ENCODE data around the gene KDM2A. TPM values are rescaled to one million over a fixed set of nuclear protein-coding genes. Genes with fewer than 3 reads are reported as not detected.
"Not testable (repeated sequence)": the region's sequence is repeated elsewhere in the genome, so short reads cannot be mapped to it uniquely, and the experiment has no call there.

Gene KDM2A
- total RNA-seq, 1 experiment from 2014 or later: 65.3 TPM

- intact Hi-C loops (cut with micrococcal nuclease): no loop called here
Measured at GRCh38 chr11:67165623-67166022, 46.6 kb downstream of the KDM2A start.

GRCh38 chr11:67167091-67167490 is 48.0 kb downstream of the KDM2A start:
- DNase-seq (no peak), ATAC-seq (no peak)
- intact Hi-C loops (cut with micrococcal nuclease): no loop called here
- no peaks in the 10 kb centered on the region for H3K27me3 ChIP-seq (ENCODE audit: low read length)
- no peaks in the 10 kb centered on the region for H4K20me1 ChIP-seq (ENCODE audit: low read length)
- ChIA-PET CTCF (interaction anchor here (0.6 to 1.1 kb wide), 4 partner anchors 57 to 146 kb away, joined by 3 to 6 read pairs (median 4); no protein-coding TSS in a partner anchor), POLR2A (ENCODE audit: unreplicated experiment) (interaction anchor here (0.6 kb wide), 1 partner anchor 86 kb away, joined by 3 read pairs; no protein-coding TSS in a partner anchor)
- no peaks in the 10 kb centered on the region for H3K36me3 ChIP-seq (ENCODE audit: low read depth, low read length)
- peak overlapping the region; percentile 14; the same call in 1 of the 2 replicates for H3K9ac ChIP-seq (ENCODE audit: low read length)
- H3F3A ChIP-seq (ENCODE audit: low read length, unreplicated experiment): peaks cover 10% of the 10 kb centered on the region
- H3K79me2 ChIP-seq (ENCODE audit: low read length): peaks cover 93% of the 10 kb centered on the region
- peak overlapping the region; percentile 65 for H3K4me2 ChIP-seq (ENCODE audit: low read length)
- no peak for TF ChIP-seq EZH2phosphoT487 (IDR thresholded peaks at IDR 0.05; ENCODE audit: borderline replicate concordance, low read length)
- no peak for TF ChIP-seq CTCF (conservative IDR thresholded peaks at IDR 0.05; ENCODE audit: low read depth, low read length)
- TF ChIP-seq EZH2 (IDR thresholded peaks at IDR 0.05; ENCODE audit: low read length, unreplicated experiment): no peak
- H3K9me2 ChIP-seq (replicated peaks; ENCODE audit: low read length): no peaks in the 10 kb centered on the region
- no peak overlapping the region for H2AFZ ChIP-seq (ENCODE audit: low read length)
- peak overlapping the region; percentile 74 for H3K27ac ChIP-seq (ENCODE audit: low read length)
- no peaks in the 10 kb centered on the region for H3K9me3 ChIP-seq (ENCODE audit: low read length)
- H3K4me1 ChIP-seq (ENCODE audit: insufficient read depth, low read length): peaks cover 16% of the 10 kb centered on the region
- BruUV-seq (replicated peaks): no TSS peak
- H3K4me3 ChIP-seq (ENCODE audit: low read length): no peak overlapping the region

More at GRCh38 chr11:67165623-67166022, 46.6 kb downstream of the KDM2A start:
- Histone ChIP-seq H3K79me2 (ENCODE audit: low read length) (peaks cover 92% of the 10 kb centered on the region), H3F3A (ENCODE audit: low read length, unreplicated experiment) (peaks cover 10% of the 10 kb centered on the region), H3K4me3 (ENCODE audit: low read length) (no peak overlapping the region), H3K27me3 (ENCODE audit: low read length) (no peaks in the 10 kb centered on the region), H3K4me2 (ENCODE audit: low read length) (no peak overlapping the region), H3K9me2 (replicated peaks; ENCODE audit: low read length) (no peaks in the 10 kb centered on the region), H2AFZ (ENCODE audit: low read length) (no peak overlapping the region), H4K20me1 (ENCODE audit: low read length) (no peaks in the 10 kb centered on the region), H3K36me3 (ENCODE audit: low read depth, low read length) (no peaks in the 10 kb centered on the region), H3K27ac (ENCODE audit: low read length) (no peak overlapping the region), H3K4me1 (ENCODE audit: insufficient read depth, low read length) (peaks cover 29% of the 10 kb centered on the region), H3K9me3 (ENCODE audit: low read length) (no peaks in the 10 kb centered on the region), H3K9ac (ENCODE audit: low read length) (no peak overlapping the region)
- no TSS peak for BruUV-seq (replicated peaks)
- CTCF ChIA-PET: no interaction called here
- POLR2A ChIA-PET (ENCODE audit: unreplicated experiment): interaction anchor here (0.5 kb wide), 1 partner anchor 149 kb away, joined by 3 read pairs; no protein-coding TSS in a partner anchor
- DNase-seq (no peak), ATAC-seq (no peak)
- no peak for TF ChIP-seq EZH2 (IDR thresholded peaks at IDR 0.05; ENCODE audit: low read length, unreplicated experiment)
- no peak for TF ChIP-seq CTCF (conservative IDR thresholded peaks at IDR 0.05; ENCODE audit: low read depth, low read length)
- no peak for TF ChIP-seq EZH2phosphoT487 (IDR thresholded peaks at IDR 0.05; ENCODE audit: borderline replicate concordance, low read length)

GRCh38 chr11:67167719-67168118 is 48.7 kb downstream of the KDM2A start:
- intact Hi-C loops (cut with micrococcal nuclease): loop anchor here (1.0 to 2.0 kb wide), 2 partner anchors 47 to 86 kb away; no protein-coding TSS in a partner anchor
- no peaks in the 10 kb centered on the region for H3K36me3 ChIP-seq (ENCODE audit: low read depth, low read length)
- no peak overlapping the region for H2AFZ ChIP-seq (ENCODE audit: low read length)
- peak overlapping the region; percentile 74 for H3K27ac ChIP-seq (ENCODE audit: low read length)
- no peaks in the 10 kb centered on the region for H3K9me2 ChIP-seq (replicated peaks; ENCODE audit: low read length)
- H4K20me1 ChIP-seq (ENCODE audit: low read length): no peaks in the 10 kb centered on the region
- peaks cover 93% of the 10 kb centered on the region for H3K79me2 ChIP-seq (ENCODE audit: low read length)
- peak overlapping the region; percentile 14 for H3K9ac ChIP-seq (ENCODE audit: low read length)
- peaks cover 10% of the 10 kb centered on the region for H3F3A ChIP-seq (ENCODE audit: low read length, unreplicated experiment)
- TF ChIP-seq EZH2 (IDR thresholded peaks at IDR 0.05; ENCODE audit: low read length, unreplicated experiment) (no peak), CTCF (conservative IDR thresholded peaks at IDR 0.05; ENCODE audit: low read depth, low read length) (no peak), EZH2phosphoT487 (IDR thresholded peaks at IDR 0.05; ENCODE audit: borderline replicate concordance, low read length) (no peak)
- peaks cover 15% of the 10 kb centered on the region for H3K4me1 ChIP-seq (ENCODE audit: insufficient read depth, low read length)
- ATAC-seq (peak; percentile 71), DNase-seq (peak; percentile 51)
- no peaks in the 10 kb centered on the region for H3K9me3 ChIP-seq (ENCODE audit: low read length)
- no TSS peak for BruUV-seq (replicated peaks)
- CTCF ChIA-PET: interaction anchor here (0.5 to 1.1 kb wide), 6 partner anchors 35 to 311 kb away, joined by 3 to 5 read pairs (median 4); no protein-coding TSS in a partner anchor
- peak overlapping the region; percentile 65 for H3K4me2 ChIP-seq (ENCODE audit: low read length)
- H3K4me3 ChIP-seq (ENCODE audit: low read length): 0 out of 2 replicates have a peak overlapping the region, but pooled peaks have one; percentile 14
- H3K27me3 ChIP-seq (ENCODE audit: low read length): no peaks in the 10 kb centered on the region
- POLR2A ChIA-PET (ENCODE audit: unreplicated experiment): no interaction called here

- Histone ChIP-seq H3K79me2 (ENCODE audit: low read length) (peaks cover 91% of the 10 kb centered on the region), H3K4me1 (ENCODE audit: insufficient read depth, low read length) (peaks cover 15% of the 10 kb centered on the region)
- H3K4me3 ChIP-seq (ENCODE audit: low read length); CTCF ChIA-PET; H3F3A ChIP-seq (ENCODE audit: low read length, unreplicated experiment); DNase-seq; H3K36me3 ChIP-seq (ENCODE audit: low read depth, low read length); H3K4me2 ChIP-seq (ENCODE audit: low read length); ATAC-seq; BruUV-seq (replicated peaks); H3K27ac ChIP-seq (ENCODE audit: low read length); H3K9me3 ChIP-seq (ENCODE audit: low read length); POLR2A ChIA-PET (ENCODE audit: unreplicated experiment); H4K20me1 ChIP-seq (ENCODE audit: low read length); H2AFZ ChIP-seq (ENCODE audit: low read length); H3K9me2 ChIP-seq (replicated peaks; ENCODE audit: low read length); H3K9ac ChIP-seq (ENCODE audit: low read length); H3K27me3 ChIP-seq (ENCODE audit: low read length): not testable (repeated sequence)
- intact Hi-C loops (cut with micrococcal nuclease): loop anchor here (1.0 to 2.0 kb wide), 2 partner anchors 48 to 88 kb away; no protein-coding TSS in a partner anchor
Measured at GRCh38 chr11:67168911-67169310, 49.8 kb downstream of the KDM2A start.
